GM12874 (cell line): ENCODE data around the gene ARMC5.

Source experiments
- CTCF ChIP-seq: IDR thresholded peaks from 2 replicates; pipeline ENCODE4 v1.5.1; 2011; ENCODE audit warnings: low read depth, mild to moderate bottlenecking, control low read depth, low read length, moderate library complexity; ENCODE audit not compliant: insufficient read depth

ARMC5 gene

GRCh38 chr16:31427441-31428278 is 31.6 kb upstream of the ARMC5 start:
- no peak for TF ChIP-seq CTCF

- TF ChIP-seq CTCF, result no peak
Measured at GRCh38 chr16:31428279-31428597, 31.1 kb upstream of the ARMC5 start, which contains the start of gene COX6A2. COX6A2 (minus strand) TSS chr16:31428360; CDS start chr16:31428325, 35 bp downstream.

GRCh38 chr16:31428638-31429247 is 30.6 kb upstream of the ARMC5 start:
- no peak for TF ChIP-seq CTCF

GRCh38 chr16:31429314-31429713 is 30.0 kb upstream of the ARMC5 start:
- no peak for TF ChIP-seq CTCF

GRCh38 chr16:31429796-31430195 is 29.5 kb upstream of the ARMC5 start:
- TF ChIP-seq CTCF, result no peak

GRCh38 chr16:31430380-31431052 is 28.8 kb upstream of the ARMC5 start:
- no peak for TF ChIP-seq CTCF
